ENCODE data around the gene ZNF672. TPM values are rescaled to one million over a fixed set of nuclear protein-coding genes. Genes with fewer than 3 reads are reported as not detected.
"Not testable (repeated sequence)": the region's sequence is repeated elsewhere in the genome, so short reads cannot be mapped to it uniquely, and the experiment has no call there.

The ZNF672 gene
- total RNA-seq, 1 donor from 2014 or later: 44.4 TPM

GRCh38 chr1:248793592-248793991 is 44.4 kb upstream of the ZNF672 start:
- no peaks in the 10 kb centered on the region for H3K4me1 Mint-ChIP-seq
- no peak for TF ChIP-seq CTCF (conservative IDR thresholded peaks at IDR 0.05)

DNA sequence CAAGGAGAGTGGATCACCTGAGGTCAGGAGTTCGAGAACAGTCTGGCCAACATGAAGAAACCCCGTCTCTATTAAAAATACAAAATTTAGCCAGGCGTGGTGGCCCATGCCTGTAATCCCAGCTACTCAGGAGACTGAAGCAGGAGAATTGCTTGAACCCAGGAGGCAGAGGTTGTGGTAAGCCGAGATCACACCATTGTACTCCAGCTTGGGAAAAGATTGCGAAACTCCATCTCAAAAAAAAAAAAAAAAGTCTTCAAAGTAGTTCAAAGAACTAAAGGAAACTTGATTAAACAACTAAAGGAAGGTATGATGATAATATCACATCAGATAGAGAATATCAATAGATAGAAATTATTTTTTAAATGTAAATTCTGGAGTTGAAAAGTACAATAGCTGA is 43.4 kb upstream of the ZNF672 start:
- not testable (repeated sequence) for H3K4me3 Mint-ChIP-seq; H3K4me1 Mint-ChIP-seq; H3K36me3 Mint-ChIP-seq (ENCODE audit: low read depth); DNase-seq (ENCODE audit: low read depth, low spot score); H3K27me3 Mint-ChIP-seq (ENCODE audit: low read depth); H3K9me3 Mint-ChIP-seq; H3K27ac Mint-ChIP-seq (ENCODE audit: unreplicated experiment)

More at GRCh38 chr1:248793592-248793991, 44.4 kb upstream of the ZNF672 start:
- no peak overlapping the region for H3K27ac Mint-ChIP-seq (ENCODE audit: unreplicated experiment)
- peaks cover 8% of the 10 kb centered on the region for H3K9me3 Mint-ChIP-seq
- H3K27me3 Mint-ChIP-seq (ENCODE audit: low read depth): no peaks in the 10 kb centered on the region
- H3K4me3 Mint-ChIP-seq: no peak overlapping the region
- H3K36me3 Mint-ChIP-seq (ENCODE audit: low read depth): no peaks in the 10 kb centered on the region
- DNase-seq (ENCODE audit: low read depth, low spot score): no peak

- no peak for TF ChIP-seq CTCF (conservative IDR thresholded peaks at IDR 0.05)
- Mint-ChIP-seq H3K4me1 (no peaks in the 10 kb centered on the region), H3K27me3 (ENCODE audit: low read depth) (peaks cover 8% of the 10 kb centered on the region)
Measured at GRCh38 chr1:248798791-248799190, 39.2 kb upstream of the ZNF672 start.

GRCh38 chr1:248800459-248800858 is 37.6 kb upstream of the ZNF672 start:
- Mint-ChIP-seq H3K4me3 (no peak overlapping the region), H3K9me3 (peaks cover 9% of the 10 kb centered on the region), H3K27me3 (ENCODE audit: low read depth) (peaks cover 8% of the 10 kb centered on the region), H3K4me1 (no peaks in the 10 kb centered on the region), H3K27ac (ENCODE audit: unreplicated experiment) (no peak overlapping the region), H3K36me3 (ENCODE audit: low read depth) (no peaks in the 10 kb centered on the region)
- TF ChIP-seq CTCF (conservative IDR thresholded peaks at IDR 0.05): no peak
- no peak for DNase-seq (ENCODE audit: low read depth, low spot score)

More at GRCh38 chr1:248798791-248799190, 39.2 kb upstream of the ZNF672 start:
- Mint-ChIP-seq H3K9me3 (peaks cover 11% of the 10 kb centered on the region), H3K4me3 (no peak overlapping the region), H3K27ac (ENCODE audit: unreplicated experiment) (no peak overlapping the region), H3K36me3 (ENCODE audit: low read depth) (no peaks in the 10 kb centered on the region)
- DNase-seq (ENCODE audit: low read depth, low spot score): no peak

DNA sequence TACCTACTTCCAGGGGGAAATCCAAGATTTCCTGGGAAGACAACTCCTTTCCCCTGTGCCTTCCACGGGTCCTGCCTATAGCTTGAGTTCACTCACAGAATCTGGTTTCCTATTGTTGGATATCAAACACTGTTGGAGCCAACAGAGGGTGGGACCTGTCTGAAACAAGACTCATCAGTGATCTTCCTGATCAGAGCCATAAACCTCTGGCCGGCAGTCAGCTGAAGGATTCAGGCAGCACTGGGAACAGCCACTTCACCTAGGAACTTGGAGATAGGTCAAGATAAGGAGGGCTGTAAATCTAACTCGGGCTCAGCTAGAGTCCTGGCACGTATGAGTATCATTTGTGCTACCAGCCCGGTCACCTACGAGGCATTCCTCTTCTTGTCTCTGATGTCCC is 35.6 kb upstream of the ZNF672 start:
- Mint-ChIP-seq H3K27me3 (ENCODE audit: low read depth) (peaks cover 8% of the 10 kb centered on the region), H3K36me3 (ENCODE audit: low read depth) (no peaks in the 10 kb centered on the region), H3K4me3 (no peak overlapping the region), H3K4me1 (no peaks in the 10 kb centered on the region), H3K9me3 (peaks cover 7% of the 10 kb centered on the region), H3K27ac (ENCODE audit: unreplicated experiment) (no peak overlapping the region)
- no peak for DNase-seq (ENCODE audit: low read depth, low spot score)
- no peak for TF ChIP-seq CTCF (conservative IDR thresholded peaks at IDR 0.05)

GRCh38 chr1:248803501-248803900 is 34.5 kb upstream of the ZNF672 start:
- not testable (repeated sequence) for H3K4me3 Mint-ChIP-seq; H3K27me3 Mint-ChIP-seq (ENCODE audit: low read depth); H3K9me3 Mint-ChIP-seq; H3K27ac Mint-ChIP-seq (ENCODE audit: unreplicated experiment); H3K36me3 Mint-ChIP-seq (ENCODE audit: low read depth); DNase-seq (ENCODE audit: low read depth, low spot score); H3K4me1 Mint-ChIP-seq
